Stromal cell of bone marrow (primary cell): ENCODE measurements around the gene CHST14.

Source experiments
- DNase-seq: peaks from one replicate; pipeline ENCODE4 v3.0.0-alpha.2; 2012; ENCODE audit warnings: low read depth

The CHST14 gene, protein sequence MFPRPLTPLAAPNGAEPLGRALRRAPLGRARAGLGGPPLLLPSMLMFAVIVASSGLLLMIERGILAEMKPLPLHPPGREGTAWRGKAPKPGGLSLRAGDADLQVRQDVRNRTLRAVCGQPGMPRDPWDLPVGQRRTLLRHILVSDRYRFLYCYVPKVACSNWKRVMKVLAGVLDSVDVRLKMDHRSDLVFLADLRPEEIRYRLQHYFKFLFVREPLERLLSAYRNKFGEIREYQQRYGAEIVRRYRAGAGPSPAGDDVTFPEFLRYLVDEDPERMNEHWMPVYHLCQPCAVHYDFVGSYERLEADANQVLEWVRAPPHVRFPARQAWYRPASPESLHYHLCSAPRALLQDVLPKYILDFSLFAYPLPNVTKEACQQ

GRCh38 chr15:40470423-40471104 lies at the start of gene CHST14:
Gene CHST14 (plus strand): TSS chr15:40470984. CDS start chr15:40471214, 230 bp downstream.
- DNase-seq: peak; percentile 15

GRCh38 chr15:40421246-40422157 lies 49.3 kb upstream of the CHST14 start:
- DNase-seq: peak; percentile 18

- no peak for DNase-seq
Observed at GRCh38 chr15:40424483-40425115, 46.2 kb upstream of the CHST14 start.

- no peak for DNase-seq
Observed at GRCh38 chr15:40425681-40426080, 45.1 kb upstream of the CHST14 start.

DNA sequence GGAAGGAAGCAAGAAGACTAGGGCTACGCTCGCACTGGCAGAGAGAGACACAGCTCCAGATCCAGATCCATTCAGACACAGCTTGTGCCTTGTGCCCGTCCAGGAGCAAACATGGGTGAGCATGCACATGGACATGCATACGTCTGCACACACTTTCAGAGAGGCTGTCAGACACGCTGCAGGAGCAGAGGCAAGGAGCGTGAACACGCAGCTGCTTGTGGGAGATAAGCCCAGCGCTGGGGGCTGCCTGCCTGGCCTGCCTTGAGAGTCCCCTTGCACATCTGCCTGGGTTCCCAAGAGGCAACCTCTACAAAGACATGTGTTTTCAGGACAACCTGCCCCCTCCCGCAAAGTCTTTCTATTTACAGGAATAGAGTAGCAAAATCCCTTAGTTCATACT lies 43.6 kb upstream of the CHST14 start:
- DNase-seq: no peak

DNA sequence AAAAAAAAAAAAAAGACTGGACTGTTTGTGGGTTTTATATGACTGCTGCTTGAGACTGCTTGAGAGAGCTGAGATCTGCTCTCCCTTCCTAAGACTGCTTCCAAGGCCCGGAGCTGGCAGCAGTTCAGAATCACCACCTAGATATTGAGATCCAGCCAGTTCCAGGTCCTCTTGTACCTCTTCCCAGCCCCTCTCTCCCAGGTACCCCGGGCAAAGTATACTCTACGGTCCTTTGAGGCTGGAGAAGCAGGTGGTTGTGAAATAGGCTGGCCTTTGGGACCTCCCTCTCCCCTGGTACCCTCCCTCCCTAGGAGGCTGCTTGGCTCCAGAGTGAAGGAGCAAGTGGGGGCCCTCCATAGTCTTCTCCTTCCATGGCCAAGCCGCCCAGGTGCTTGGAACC lies 42.6 kb upstream of the CHST14 start:
- no peak for DNase-seq

- no peak for DNase-seq
Observed at GRCh38 chr15:40429068-40429710, 41.6 kb upstream of the CHST14 start.

GRCh38 chr15:40430271-40430805 lies 40.4 kb upstream of the CHST14 start:
- peak; percentile 73 for DNase-seq

DNA sequence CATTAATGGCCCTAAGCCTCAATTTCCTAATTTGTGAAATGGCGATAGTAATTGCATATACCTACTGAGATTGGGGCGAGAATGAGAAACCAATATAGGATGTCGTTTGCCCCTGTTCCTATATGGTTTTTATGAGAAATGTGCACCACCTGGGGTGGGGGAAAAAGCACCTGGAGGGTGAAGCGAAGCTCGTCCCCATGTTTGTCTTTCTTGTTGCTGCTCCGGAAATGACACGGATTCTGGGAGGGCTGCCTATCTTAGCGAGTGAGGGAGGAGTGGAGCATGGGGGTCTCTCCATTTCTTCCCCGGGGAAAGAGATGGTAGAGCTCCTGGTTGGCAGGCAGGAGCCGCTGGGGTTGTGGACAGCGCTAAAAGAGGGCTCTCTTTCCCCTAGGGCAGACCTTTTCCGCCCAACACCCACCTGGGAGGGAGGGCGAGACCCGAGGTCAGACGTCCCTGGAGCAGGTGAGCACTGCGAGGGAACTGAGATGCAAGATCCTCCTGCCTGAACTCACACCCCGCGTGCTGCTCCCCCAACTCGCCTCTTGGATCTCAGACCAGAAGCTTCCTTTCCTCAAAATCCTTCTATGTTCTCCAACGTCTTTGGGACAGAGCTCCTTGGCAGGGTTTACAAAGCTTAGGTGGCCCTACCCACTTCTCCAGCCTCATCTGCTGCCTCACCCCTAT lies 35.6 kb upstream of the CHST14 start:
- DNase-seq: no peak

GRCh38 chr15:40435710-40436089 lies 35.1 kb upstream of the CHST14 start:
- no peak for DNase-seq

DNA sequence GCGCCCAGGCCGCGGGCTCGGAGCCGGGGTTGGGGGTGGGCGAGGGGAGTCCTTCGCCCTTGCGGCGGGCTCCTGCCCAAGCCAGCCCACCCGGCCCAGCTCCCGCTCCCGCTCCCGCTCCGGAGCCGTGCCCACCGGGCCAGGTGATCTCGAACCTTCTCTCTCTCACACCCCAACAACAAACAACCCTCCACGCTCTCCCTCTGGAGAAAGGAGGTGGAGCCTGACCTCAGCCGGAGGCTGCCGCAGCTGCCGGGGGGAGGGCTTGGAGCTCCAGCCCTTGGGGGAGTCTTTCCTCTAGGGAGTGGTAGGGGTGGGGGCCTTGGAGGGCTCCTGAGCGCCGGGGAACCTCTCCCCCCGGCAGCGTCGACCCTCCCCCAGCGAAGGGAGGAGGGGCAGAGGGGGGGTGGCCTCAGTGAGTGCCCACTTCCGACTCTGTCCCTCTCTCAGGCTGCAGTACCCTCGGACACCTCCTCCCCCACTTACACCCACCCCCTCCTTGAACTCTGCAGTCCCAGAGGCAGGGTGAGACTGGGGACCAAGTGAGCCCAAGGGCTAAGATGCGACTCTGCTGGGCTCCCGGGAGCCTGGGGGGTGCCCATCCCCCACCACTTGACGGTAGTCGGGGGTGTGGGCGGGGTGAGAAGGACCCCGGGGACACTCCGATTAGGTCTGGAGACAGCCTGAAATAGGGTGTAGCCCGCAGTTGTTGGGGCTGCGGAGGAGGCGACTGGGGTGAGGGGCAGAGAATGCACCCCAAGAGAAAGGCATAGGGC lies 34.5 kb upstream of the CHST14 start:
- no peak for DNase-seq

- DNase-seq: no peak
Observed at GRCh38 chr15:40436892-40437751, 33.7 kb upstream of the CHST14 start.

GRCh38 chr15:40437752-40438687 lies 32.8 kb upstream of the CHST14 start:
- no peak for DNase-seq

GRCh38 chr15:40438712-40439111 lies 32.1 kb upstream of the CHST14 start:
- DNase-seq: no peak

DNA sequence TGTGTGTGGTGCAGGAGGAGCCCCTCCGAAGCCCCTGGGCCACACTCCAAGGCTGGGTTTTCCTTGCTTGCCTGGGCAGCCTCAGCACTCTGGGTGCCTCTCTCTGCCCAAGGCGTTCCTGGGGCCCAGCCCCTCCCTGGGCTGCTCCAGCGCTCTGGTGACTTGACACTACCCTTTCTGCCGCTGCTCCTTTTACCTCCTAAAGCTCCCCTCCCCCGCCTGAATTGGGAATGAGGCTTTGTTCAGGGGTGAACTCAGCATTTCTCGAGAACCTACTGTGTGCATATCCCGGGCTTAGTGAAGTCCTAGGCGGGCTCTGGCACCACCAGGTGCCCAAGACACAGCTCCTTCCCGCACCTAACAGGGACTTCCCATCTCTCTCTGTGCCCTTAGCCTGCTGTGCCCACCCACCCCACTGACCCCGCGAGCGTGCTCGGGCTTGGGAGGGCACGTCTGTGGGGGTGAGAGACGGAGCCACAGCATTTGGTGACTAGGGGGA lies 31.3 kb upstream of the CHST14 start:
- DNase-seq: no peak

- no peak for DNase-seq
Observed at GRCh38 chr15:40439960-40440742, 30.6 kb upstream of the CHST14 start.
